Mucosa of stomach (tissue), 1 donor: ENCODE results near the gene CALM3.
A peak's percentile ranks its signal among the peaks of the same experiment; 100 is the strongest.
"Not testable (repeated sequence)": the region's sequence is repeated elsewhere in the genome, so short reads cannot be mapped to it uniquely, and the experiment has no call there.

ENCODE experiments used
- H3K27me3 ChIP-seq: one replicate; pipeline ENCODE4 v1.7.0; 2013; ENCODE audit warnings: mild to moderate bottlenecking, low read length; ENCODE audit not compliant: control insufficient read depth, insufficient read depth
- H3K36me3 ChIP-seq: one replicate; pipeline ENCODE4 v1.7.0; 2013; ENCODE audit warnings: low read length; ENCODE audit not compliant: control insufficient read depth, insufficient read depth
- H3K4me1 ChIP-seq: one replicate; pipeline ENCODE4 v1.7.0; 2013; ENCODE audit warnings: mild to moderate bottlenecking, low read length; ENCODE audit not compliant: control insufficient read depth, insufficient read depth
- H3K4me3 ChIP-seq: one replicate; pipeline ENCODE4 v1.7.0; 2013; ENCODE audit warnings: low read length
- H3K9ac ChIP-seq: one replicate; pipeline ENCODE4 v1.7.0; 2013; ENCODE audit warnings: mild to moderate bottlenecking, low read length, moderate library complexity
- H3K9me3 ChIP-seq: one replicate; pipeline ENCODE4 v1.7.0; 2013; ENCODE audit warnings: mild to moderate bottlenecking, low read length, moderate library complexity; ENCODE audit not compliant: control insufficient read depth
- donor health status: Pancreatic carcinoma.

CALM3 gene

GRCh38 chr19:46620716-46621115 lies 19.6 kb downstream of the CALM3 start:
- Histone ChIP-seq H3K4me3 (no peak overlapping the region), H3K9ac (peak overlapping the region; percentile 34), H3K9me3 (no peaks in the 10 kb centered on the region), H3K36me3 (no peaks in the 10 kb centered on the region), H3K27me3 (peaks cover 11% of the 10 kb centered on the region), H3K4me1 (no peaks in the 10 kb centered on the region)

GRCh38 chr19:46621191-46622117 lies 20.3 kb downstream of the CALM3 start:
- peaks cover 10% of the 10 kb centered on the region for H3K27me3 ChIP-seq
- no peaks in the 10 kb centered on the region for H3K36me3 ChIP-seq
- peaks cover 6% of the 10 kb centered on the region for H3K4me1 ChIP-seq
- H3K9ac ChIP-seq = peak overlapping the region; percentile 34
- no peak overlapping the region for H3K4me3 ChIP-seq
- H3K9me3 ChIP-seq = no peaks in the 10 kb centered on the region

DNA sequence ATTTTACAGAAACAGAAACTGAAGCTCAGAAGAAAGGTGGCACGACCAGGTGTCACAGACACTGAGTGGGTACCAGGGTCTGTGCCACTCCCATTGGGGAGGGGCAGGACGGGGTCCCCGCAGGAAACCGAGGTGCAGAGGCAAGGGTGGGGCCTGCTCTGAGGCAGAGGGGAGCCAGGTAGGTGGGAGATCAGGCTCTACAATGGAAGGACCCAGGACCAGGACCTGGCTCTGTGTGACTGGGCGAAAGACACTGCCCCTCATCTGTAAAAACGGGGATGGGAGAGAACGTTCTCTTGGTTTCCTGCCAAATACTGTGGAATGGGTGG lies 21.0 kb downstream of the CALM3 start:
- no peak overlapping the region for H3K9ac ChIP-seq
- peaks cover 6% of the 10 kb centered on the region for H3K4me1 ChIP-seq
- no peak overlapping the region for H3K4me3 ChIP-seq

GRCh38 chr19:46623915-46624502 lies 22.9 kb downstream of the CALM3 start:
- Histone ChIP-seq H3K9ac (no peak overlapping the region), H3K9me3 (no peaks in the 10 kb centered on the region), H3K4me1 (peaks cover 6% of the 10 kb centered on the region), H3K27me3 (peaks cover 8% of the 10 kb centered on the region), H3K36me3 (no peaks in the 10 kb centered on the region), H3K4me3 (no peak overlapping the region)

More for the DNA sequence above, 21.0 kb downstream of the CALM3 start:
- Histone ChIP-seq H3K36me3 (no peaks in the 10 kb centered on the region), H3K9me3 (no peaks in the 10 kb centered on the region), H3K27me3 (peaks cover 8% of the 10 kb centered on the region)

DNA sequence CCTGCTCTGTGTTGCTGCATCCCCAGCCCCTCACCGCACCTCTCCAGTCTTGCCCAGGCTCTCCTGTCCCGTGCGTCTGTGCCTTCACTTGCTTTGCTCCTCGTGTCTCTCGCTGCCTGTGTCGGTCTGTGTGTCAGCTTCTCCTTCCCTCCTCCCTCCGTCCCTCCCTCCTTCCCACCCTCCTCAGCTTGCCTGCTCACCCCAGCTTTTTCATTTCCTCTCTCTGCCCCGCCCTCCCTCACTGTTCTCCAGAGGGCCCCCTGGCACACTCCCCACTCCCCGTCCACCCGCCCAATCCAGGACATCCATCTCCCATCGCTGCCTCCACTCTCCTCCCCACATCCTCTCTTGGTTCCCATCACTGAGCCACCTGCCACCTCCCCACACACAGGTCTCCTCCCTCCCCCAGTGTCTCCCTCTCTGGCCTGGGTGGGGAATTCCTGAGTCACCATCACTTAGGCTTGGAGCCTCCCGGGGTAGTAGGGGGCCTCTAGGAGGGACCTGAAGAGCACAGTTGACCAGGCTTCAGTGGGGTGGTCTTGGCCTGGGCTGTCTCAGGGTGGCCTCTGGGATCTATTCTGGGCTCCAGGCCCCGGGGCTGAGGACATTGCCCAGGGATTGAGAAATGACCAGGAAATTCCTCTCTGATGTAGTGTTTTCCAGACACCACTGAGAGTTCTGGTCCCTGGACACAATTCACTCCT lies 24.0 kb downstream of the CALM3 start, which contains the start of gene PTGIR:
Gene PTGIR, minus strand, starts transcription at position 132 of the 704 bp plus-strand sequence. CDS start 864 bp downstream, outside the sequence.
- Histone ChIP-seq H3K36me3 (no peaks in the 10 kb centered on the region), H3K4me3 (no peak within 1 kb of the TSS), H3K9ac (peak within 1 kb of the TSS; percentile 13), H3K4me1 (peaks cover 6% of the 10 kb centered on the region), H3K9me3 (no peaks in the 10 kb centered on the region), H3K27me3 (peaks cover 8% of the 10 kb centered on the region)

DNA sequence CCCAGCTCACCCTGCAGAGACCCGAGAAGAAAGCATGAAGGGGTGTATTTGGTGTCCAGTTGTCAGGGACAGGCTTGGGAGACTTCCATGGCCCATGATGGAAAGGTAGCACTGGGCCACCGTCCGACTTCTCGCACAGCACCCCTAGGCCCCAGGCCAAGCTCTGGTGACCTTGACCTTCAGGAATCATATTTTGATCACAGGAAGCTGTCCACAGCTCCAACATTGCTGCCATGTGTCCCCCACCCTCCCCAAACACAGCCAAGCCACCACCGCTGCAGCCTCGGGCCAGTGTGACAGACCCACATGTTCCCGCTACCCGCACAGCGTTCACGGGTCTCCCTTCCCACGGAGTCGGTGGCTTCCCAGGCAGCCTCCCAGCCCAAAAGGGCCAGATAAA lies 24.6 kb downstream of the CALM3 start:
- Histone ChIP-seq H3K9ac (peak overlapping the region; percentile 13), H3K9me3 (no peaks in the 10 kb centered on the region), H3K27me3 (peaks cover 2% of the 10 kb centered on the region), H3K4me3 (no peak overlapping the region), H3K4me1 (peaks cover 6% of the 10 kb centered on the region), H3K36me3 (no peaks in the 10 kb centered on the region)

- Histone ChIP-seq H3K4me3 (no peak overlapping the region), H3K9ac (no peak overlapping the region), H3K36me3 (no peaks in the 10 kb centered on the region), H3K9me3 (no peaks in the 10 kb centered on the region), H3K4me1 (peaks cover 6% of the 10 kb centered on the region), H3K27me3 (peaks cover 4% of the 10 kb centered on the region)
Observed at GRCh38 chr19:46626446-46626845, 25.3 kb downstream of the CALM3 start.

DNA sequence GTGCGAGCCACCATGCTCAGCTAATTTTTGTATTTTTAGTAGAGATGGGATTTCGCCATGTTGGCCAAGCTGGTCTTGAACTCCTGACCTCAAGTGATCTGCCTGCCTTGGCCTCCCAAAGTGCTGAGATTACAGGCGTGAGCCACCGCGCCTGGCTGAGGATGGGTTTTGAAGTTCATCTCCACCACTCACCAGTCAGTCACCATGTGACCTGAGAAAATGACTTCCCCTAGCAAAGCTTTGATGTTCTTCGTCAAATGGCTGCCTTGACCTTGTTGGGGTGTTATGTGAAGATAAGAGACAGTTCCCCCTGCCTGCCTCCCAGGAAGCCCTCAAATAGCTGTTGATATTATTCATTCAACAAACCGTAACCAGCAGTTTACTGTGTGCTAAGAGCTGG lies 27.8 kb downstream of the CALM3 start:
- not testable (repeated sequence) for H3K4me3 ChIP-seq, H3K9ac ChIP-seq, H3K9me3 ChIP-seq, H3K36me3 ChIP-seq
- peaks cover 17% of the 10 kb centered on the region for H3K4me1 ChIP-seq
- peaks cover 15% of the 10 kb centered on the region for H3K27me3 ChIP-seq

GRCh38 chr19:46629546-46630025 lies 28.5 kb downstream of the CALM3 start:
- Histone ChIP-seq H3K27me3 (peaks cover 19% of the 10 kb centered on the region), H3K9ac (no peak overlapping the region), H3K4me1 (peaks cover 20% of the 10 kb centered on the region), H3K4me3 (no peak overlapping the region), H3K9me3 (no peaks in the 10 kb centered on the region), H3K36me3 (no peaks in the 10 kb centered on the region)

DNA sequence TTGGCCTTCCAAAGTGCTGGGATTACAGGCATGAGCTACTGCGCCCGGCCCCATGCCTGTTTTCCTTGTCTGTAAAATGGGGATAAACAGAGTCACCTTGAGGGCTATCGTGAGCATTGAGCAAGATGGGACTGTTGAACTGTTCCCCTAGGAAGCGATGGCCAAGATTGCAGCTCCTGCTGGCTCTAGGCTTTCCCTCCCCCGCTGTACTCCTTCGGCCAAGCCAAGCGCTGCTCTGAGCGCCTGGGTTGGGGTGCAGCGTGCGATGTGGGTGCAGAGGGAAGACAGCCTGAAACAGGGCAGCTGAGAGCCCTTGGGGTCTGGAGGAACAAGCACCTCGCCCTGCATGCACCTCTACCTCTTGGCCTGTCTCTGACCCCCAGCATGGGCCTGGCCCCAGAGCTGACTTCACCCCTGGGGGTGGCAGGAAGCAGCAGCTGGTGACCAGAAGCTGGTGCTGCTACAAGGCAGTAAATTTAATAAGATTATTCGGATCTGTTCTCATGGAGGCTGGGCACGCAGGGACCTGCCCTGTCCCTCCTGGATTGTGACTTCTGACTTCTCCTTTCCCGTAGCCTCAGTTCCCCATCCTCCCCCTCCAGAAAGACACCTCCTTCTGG lies 29.6 kb downstream of the CALM3 start:
- Histone ChIP-seq H3K9me3 (no peaks in the 10 kb centered on the region), H3K4me1 (peaks cover 22% of the 10 kb centered on the region), H3K9ac (no peak overlapping the region), H3K27me3 (peaks cover 26% of the 10 kb centered on the region), H3K36me3 (no peaks in the 10 kb centered on the region), H3K4me3 (no peak overlapping the region)

GRCh38 chr19:46631481-46631880 lies 30.4 kb downstream of the CALM3 start:
- H3K4me1 ChIP-seq = peaks cover 16% of the 10 kb centered on the region
- no peak overlapping the region for H3K9ac ChIP-seq
- no peak overlapping the region for H3K4me3 ChIP-seq
- H3K36me3 ChIP-seq = no peaks in the 10 kb centered on the region
- peaks cover 34% of the 10 kb centered on the region for H3K27me3 ChIP-seq
- H3K9me3 ChIP-seq = no peaks in the 10 kb centered on the region
